Stimulated activated CD4-positive, alpha-beta T cell treated with anti-CD3 and anti-CD28 coated beads, TNF-alpha, amount 100 ng/mL, for 24 hours (primary cell): Measurements from ENCODE around the gene BBC3.

Source experiments
- DNase-seq, 3 experiments: peaks; one replicate each; pipeline ENCODE4 v3.0.0-alpha.2; 2020; ENCODE audit warnings: low read depth in 3 of 3

Gene BBC3

GRCh38 chr19:47231215-47232054, 436 bp upstream of the BBC3 start:
- peak; percentile 68 to 88 (median 74) for DNase-seq

- peak in 2 of 3 experiments; percentile 57 to 70 for DNase-seq
Measured at GRCh38 chr19:47230054-47230920, 712 bp downstream of the BBC3 start.

- no peak for DNase-seq
Measured at GRCh38 chr19:47229676-47230053, 1.3 kb downstream of the BBC3 start.

GRCh38 chr19:47228937-47229675, 1.9 kb downstream of the BBC3 start:
- DNase-seq = no peak

- no peak for DNase-seq
Measured at GRCh38 chr19:47228168-47228936, 2.6 kb downstream of the BBC3 start.

GRCh38 chr19:47227352-47228167, 3.4 kb downstream of the BBC3 start:
- DNase-seq = no peak

- no peak for DNase-seq
Measured at GRCh38 chr19:47226426-47227351, 4.3 kb downstream of the BBC3 start.

GRCh38 chr19:47225746-47226425, 5.1 kb downstream of the BBC3 start:
- DNase-seq = peak; percentile 61 to 79 (median 67)

- DNase-seq = no peak
Measured at GRCh38 chr19:47221890-47222289, 9.1 kb downstream of the BBC3 start.

- no peak for DNase-seq
Measured at GRCh38 chr19:47221080-47221841, 9.7 kb downstream of the BBC3 start.

GRCh38 chr19:47215581-47215980, 15.4 kb downstream of the BBC3 start:
- DNase-seq = no peak

GRCh38 chr19:47210689-47211316, 20.2 kb downstream of the BBC3 start:
- DNase-seq = peak; percentile 59 to 77 (median 71)

- no peak for DNase-seq
Measured at GRCh38 chr19:47210180-47210490, 20.9 kb downstream of the BBC3 start.

GRCh38 chr19:47209319-47210179, 21.4 kb downstream of the BBC3 start:
- no peak for DNase-seq

- DNase-seq = no peak
Measured at GRCh38 chr19:47203254-47203653, 27.7 kb downstream of the BBC3 start.

- no peak for DNase-seq
Measured at GRCh38 chr19:47200530-47200929, 30.5 kb downstream of the BBC3 start.

- DNase-seq = no peak
Measured at GRCh38 chr19:47197141-47197540, 33.9 kb downstream of the BBC3 start.
